ENCODE results near the gene CDHR2. TPM values are rescaled to one million over a fixed set of nuclear protein-coding genes. Genes with fewer than 3 reads are reported as not detected.
A peak's percentile ranks its signal among the peaks of the same experiment; 100 is the strongest.

The CDHR2 gene
- total and polyA plus RNA-seq, 2 of the 13 experiments (the other 11 are each of a cell fraction or from before 2014, with no cell fraction given): 17.9 to 20.9 TPM

- TF ChIP-seq, protein P1, sequence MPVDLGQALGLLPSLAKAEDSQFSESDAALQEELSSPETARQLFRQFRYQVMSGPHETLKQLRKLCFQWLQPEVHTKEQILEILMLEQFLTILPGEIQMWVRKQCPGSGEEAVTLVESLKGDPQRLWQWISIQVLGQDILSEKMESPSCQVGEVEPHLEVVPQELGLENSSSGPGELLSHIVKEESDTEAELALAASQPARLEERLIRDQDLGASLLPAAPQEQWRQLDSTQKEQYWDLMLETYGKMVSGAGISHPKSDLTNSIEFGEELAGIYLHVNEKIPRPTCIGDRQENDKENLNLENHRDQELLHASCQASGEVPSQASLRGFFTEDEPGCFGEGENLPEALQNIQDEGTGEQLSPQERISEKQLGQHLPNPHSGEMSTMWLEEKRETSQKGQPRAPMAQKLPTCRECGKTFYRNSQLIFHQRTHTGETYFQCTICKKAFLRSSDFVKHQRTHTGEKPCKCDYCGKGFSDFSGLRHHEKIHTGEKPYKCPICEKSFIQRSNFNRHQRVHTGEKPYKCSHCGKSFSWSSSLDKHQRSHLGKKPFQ (CRISPR knock-in tag; IDR thresholded peaks at IDR 0.05; ENCODE audit: insufficient replicate concordance): peak; percentile 36
- TF ChIP-seq KLF12 (CRISPR knock-in tag; IDR thresholded peaks at IDR 0.05; ENCODE audit: borderline replicate concordance): no peak
- no peak; the same call in 1 of the 2 replicates for TF ChIP-seq ZNF333 (CRISPR knock-in tag; IDR thresholded peaks at IDR 0.05; ENCODE audit: borderline replicate concordance)
- TF ChIP-seq ETV5 (CRISPR knock-in tag; IDR thresholded peaks at IDR 0.05; ENCODE audit: borderline replicate concordance): peak; percentile 90; the same call in 1 of the 2 replicates
- no peak for TF ChIP-seq CCDC6 (CRISPR knock-in tag; IDR thresholded peaks at IDR 0.05)
- no peak for TF ChIP-seq RNF219 (CRISPR knock-in tag; IDR thresholded peaks at IDR 0.05)
- TF ChIP-seq, protein P2, sequence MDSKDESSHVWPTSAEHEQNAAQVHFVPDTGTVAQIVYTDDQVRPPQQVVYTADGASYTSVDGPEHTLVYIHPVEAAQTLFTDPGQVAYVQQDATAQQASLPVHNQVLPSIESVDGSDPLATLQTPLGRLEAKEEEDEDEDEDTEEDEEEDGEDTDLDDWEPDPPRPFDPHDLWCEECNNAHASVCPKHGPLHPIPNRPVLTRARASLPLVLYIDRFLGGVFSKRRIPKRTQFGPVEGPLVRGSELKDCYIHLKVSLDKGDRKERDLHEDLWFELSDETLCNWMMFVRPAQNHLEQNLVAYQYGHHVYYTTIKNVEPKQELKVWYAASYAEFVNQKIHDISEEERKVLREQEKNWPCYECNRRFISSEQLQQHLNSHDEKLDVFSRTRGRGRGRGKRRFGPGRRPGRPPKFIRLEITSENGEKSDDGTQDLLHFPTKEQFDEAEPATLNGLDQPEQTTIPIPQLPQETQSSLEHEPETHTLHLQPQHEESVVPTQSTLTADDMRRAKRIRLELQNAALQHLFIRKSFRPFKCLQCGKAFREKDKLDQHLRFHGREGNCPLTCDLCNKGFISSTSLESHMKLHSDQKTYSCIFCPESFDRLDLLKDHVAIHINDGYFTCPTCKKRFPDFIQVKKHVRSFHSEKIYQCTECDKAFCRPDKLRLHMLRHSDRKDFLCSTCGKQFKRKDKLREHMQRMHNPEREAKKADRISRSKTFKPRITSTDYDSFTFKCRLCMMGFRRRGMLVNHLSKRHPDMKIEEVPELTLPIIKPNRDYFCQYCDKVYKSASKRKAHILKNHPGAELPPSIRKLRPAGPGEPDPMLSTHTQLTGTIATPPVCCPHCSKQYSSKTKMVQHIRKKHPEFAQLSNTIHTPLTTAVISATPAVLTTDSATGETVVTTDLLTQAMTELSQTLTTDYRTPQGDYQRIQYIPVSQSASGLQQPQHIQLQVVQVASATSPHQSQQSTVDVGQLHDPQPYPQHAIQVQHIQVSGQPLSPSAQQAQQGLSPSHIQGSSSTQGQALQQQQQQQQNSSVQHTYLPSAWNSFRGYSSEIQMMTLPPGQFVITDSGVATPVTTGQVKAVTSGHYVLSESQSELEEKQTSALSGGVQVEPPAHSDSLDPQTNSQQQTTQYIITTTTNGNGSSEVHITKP (CRISPR knock-in tag; IDR thresholded peaks at IDR 0.05; ENCODE audit: low read depth): no peak
- TF ChIP-seq ZBTB7B (CRISPR knock-in tag; IDR thresholded peaks at IDR 0.05): no peak
- TF ChIP-seq, protein P3, sequence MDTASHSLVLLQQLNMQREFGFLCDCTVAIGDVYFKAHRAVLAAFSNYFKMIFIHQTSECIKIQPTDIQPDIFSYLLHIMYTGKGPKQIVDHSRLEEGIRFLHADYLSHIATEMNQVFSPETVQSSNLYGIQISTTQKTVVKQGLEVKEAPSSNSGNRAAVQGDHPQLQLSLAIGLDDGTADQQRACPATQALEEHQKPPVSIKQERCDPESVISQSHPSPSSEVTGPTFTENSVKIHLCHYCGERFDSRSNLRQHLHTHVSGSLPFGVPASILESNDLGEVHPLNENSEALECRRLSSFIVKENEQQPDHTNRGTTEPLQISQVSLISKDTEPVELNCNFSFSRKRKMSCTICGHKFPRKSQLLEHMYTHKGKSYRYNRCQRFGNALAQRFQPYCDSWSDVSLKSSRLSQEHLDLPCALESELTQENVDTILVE (CRISPR knock-in tag; IDR thresholded peaks at IDR 0.05): peak; percentile 74
- TF ChIP-seq HOXA3 (CRISPR knock-in tag; IDR thresholded peaks at IDR 0.05): peak; percentile 32; the same call in 1 of the 2 replicates
- no peak for TF ChIP-seq ZNF652 (CRISPR knock-in tag; IDR thresholded peaks at IDR 0.05; ENCODE audit: borderline replicate concordance, low read depth)
- no peak for TF ChIP-seq ZNF33A (CRISPR knock-in tag; IDR thresholded peaks at IDR 0.05; ENCODE audit: borderline replicate concordance)
- no peak for TF ChIP-seq TEAD2 (CRISPR knock-in tag; IDR thresholded peaks at IDR 0.05)
- no peak for TF ChIP-seq PHF21A (CRISPR knock-in tag; IDR thresholded peaks at IDR 0.05)
- no peak for TF ChIP-seq TAF1 (CRISPR knock-in tag; IDR thresholded peaks at IDR 0.05)
- TF ChIP-seq, protein P4, sequence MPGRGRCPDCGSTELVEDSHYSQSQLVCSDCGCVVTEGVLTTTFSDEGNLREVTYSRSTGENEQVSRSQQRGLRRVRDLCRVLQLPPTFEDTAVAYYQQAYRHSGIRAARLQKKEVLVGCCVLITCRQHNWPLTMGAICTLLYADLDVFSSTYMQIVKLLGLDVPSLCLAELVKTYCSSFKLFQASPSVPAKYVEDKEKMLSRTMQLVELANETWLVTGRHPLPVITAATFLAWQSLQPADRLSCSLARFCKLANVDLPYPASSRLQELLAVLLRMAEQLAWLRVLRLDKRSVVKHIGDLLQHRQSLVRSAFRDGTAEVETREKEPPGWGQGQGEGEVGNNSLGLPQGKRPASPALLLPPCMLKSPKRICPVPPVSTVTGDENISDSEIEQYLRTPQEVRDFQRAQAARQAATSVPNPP (CRISPR knock-in tag; IDR thresholded peaks at IDR 0.05): no peak
- no peak for TF ChIP-seq CCAR2 (optimal IDR thresholded peaks at IDR 0.05; ENCODE audit: low read depth, low read length)
- TF ChIP-seq ZNF329 (CRISPR knock-in tag; IDR thresholded peaks at IDR 0.05; ENCODE audit: low read depth): peak; percentile 38; the same call in 1 of the 2 replicates
Observed at GRCh38 chr5:176611435-176611834, 62.3 kb downstream of the CDHR2 start (continued).

All from HepG2 (cell line).